GM19328 (cell line): ENCODE results near the gene CEL.
"Not testable (repeated sequence)": the region's sequence is repeated elsewhere in the genome, so short reads cannot be mapped to it uniquely, and the experiment has no call there.

Source experiments
- ATAC-seq: cut with Tn5 transposase; IDR thresholded peaks from one replicate; pipeline ENCODE4 v1.9.1; 2021; ENCODE audit warnings: mild to moderate bottlenecking, moderate library complexity; ENCODE audit not compliant: unreplicated experiment

Gene CEL

GRCh38 chr9:133063500-133064231 is 1.9 kb downstream of the CEL start:
- no peak for ATAC-seq

- no peak for ATAC-seq
Measured at GRCh38 chr9:133064241-133065069, 2.7 kb downstream of the CEL start.

- ATAC-seq, result no peak
Measured at GRCh38 chr9:133065070-133065388, 3.2 kb downstream of the CEL start.

GRCh38 chr9:133066181-133066983 is 4.6 kb downstream of the CEL start:
- no peak for ATAC-seq

GRCh38 chr9:133067006-133067405 is 5.2 kb downstream of the CEL start:
- ATAC-seq, result no peak

GRCh38 chr9:133067813-133068212 is 6.0 kb downstream of the CEL start:
- no peak for ATAC-seq

- not testable (repeated sequence) for ATAC-seq
Measured at GRCh38 chr9:133068431-133068830, 6.7 kb downstream of the CEL start.

- ATAC-seq, result not testable (repeated sequence)
Measured at GRCh38 chr9:133070500-133070961, 8.8 kb downstream of the CEL start.

GRCh38 chr9:133070985-133071384 is 9.2 kb downstream of the CEL start:
- ATAC-seq, result not testable (repeated sequence)

- ATAC-seq, result no peak
Measured at GRCh38 chr9:133071484-133072150, 9.8 kb downstream of the CEL start.

GRCh38 chr9:133072210-133072609 is 10.4 kb downstream of the CEL start:
- ATAC-seq, result not testable (repeated sequence)

GRCh38 chr9:133073086-133074014 is 11.6 kb downstream of the CEL start:
- no peak for ATAC-seq

- no peak for ATAC-seq
Measured at GRCh38 chr9:133074111-133074651, 12.4 kb downstream of the CEL start.

- ATAC-seq, result no peak
Measured at GRCh38 chr9:133075925-133076630, 14.3 kb downstream of the CEL start.

- ATAC-seq, result no peak
Measured at GRCh38 chr9:133076691-133077090, 14.9 kb downstream of the CEL start.

- ATAC-seq, result no peak
Measured at GRCh38 chr9:133078486-133078885, 16.7 kb downstream of the CEL start.

- ATAC-seq, result no peak
Measured at GRCh38 chr9:133080161-133080560, 18.4 kb downstream of the CEL start.

- ATAC-seq, result not testable (repeated sequence)
Measured at GRCh38 chr9:133080786-133081779, 19.3 kb downstream of the CEL start.
